ENCODE results near the gene RSPRY1. TPM values are rescaled to one million over a fixed set of nuclear protein-coding genes. Genes with fewer than 3 reads are reported as not detected.

Gene RSPRY1
- total RNA-seq, 2 donors from 2014 or later: 36.4 to 43.6 TPM

GRCh38 chr16:57165938-57166337 lies 20.2 kb upstream of the RSPRY1 start:
- peaks cover 30% of the 10 kb centered on the region for H3K36me3 Mint-ChIP-seq
- no peaks in the 10 kb centered on the region for H3K4me1 Mint-ChIP-seq (ENCODE audit: low read depth in 2 of 2)
- H3K9me3 Mint-ChIP-seq: no peaks in the 10 kb centered on the region
- ATAC-seq (no peak), DNase-seq (ENCODE audit: low spot score) (no peak)
- H3K4me3 Mint-ChIP-seq: no peak overlapping the region
- H3K27ac Mint-ChIP-seq: no peak overlapping the region
- H3K27me3 Mint-ChIP-seq: no peaks in the 10 kb centered on the region

DNA sequence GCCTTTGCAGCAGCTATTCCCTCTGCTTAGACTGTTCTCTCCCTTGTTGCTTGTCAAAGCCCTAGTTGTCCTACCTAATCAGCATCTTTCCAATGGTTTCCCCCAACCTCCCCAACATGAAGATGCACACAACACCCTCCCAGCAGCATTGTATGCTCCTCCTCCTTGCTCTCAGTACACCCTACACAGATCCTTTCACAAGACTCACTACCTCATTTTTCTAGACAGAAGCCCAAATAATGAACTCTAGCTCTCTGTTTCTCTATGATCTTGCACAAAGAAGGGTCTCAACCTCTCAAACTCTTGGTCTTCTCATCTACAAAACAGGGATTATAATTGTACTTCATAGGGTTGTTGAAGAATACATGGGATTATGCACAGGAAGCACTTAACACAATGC lies 19.7 kb upstream of the RSPRY1 start:
- ATAC-seq (no peak), DNase-seq (ENCODE audit: low spot score) (no peak)
- Mint-ChIP-seq H3K9me3 (no peaks in the 10 kb centered on the region), H3K4me1 (ENCODE audit: low read depth in 2 of 2) (no peaks in the 10 kb centered on the region), H3K4me3 (no peak overlapping the region), H3K27me3 (no peaks in the 10 kb centered on the region), H3K36me3 (peaks cover 34% of the 10 kb centered on the region), H3K27ac (no peak overlapping the region)

GRCh38 chr16:57166951-57167350 lies 19.2 kb upstream of the RSPRY1 start:
- Mint-ChIP-seq H3K4me3 (no peak overlapping the region), H3K4me1 (ENCODE audit: low read depth in 2 of 2) (no peaks in the 10 kb centered on the region), H3K9me3 (no peaks in the 10 kb centered on the region), H3K27ac (no peak overlapping the region), H3K27me3 (no peaks in the 10 kb centered on the region), H3K36me3 (peaks cover 36% of the 10 kb centered on the region)
- DNase-seq (ENCODE audit: low spot score): no peak
- ATAC-seq: no peak

GRCh38 chr16:57167538-57167937 lies 18.6 kb upstream of the RSPRY1 start:
- H3K4me3 Mint-ChIP-seq: no peak overlapping the region

DNA sequence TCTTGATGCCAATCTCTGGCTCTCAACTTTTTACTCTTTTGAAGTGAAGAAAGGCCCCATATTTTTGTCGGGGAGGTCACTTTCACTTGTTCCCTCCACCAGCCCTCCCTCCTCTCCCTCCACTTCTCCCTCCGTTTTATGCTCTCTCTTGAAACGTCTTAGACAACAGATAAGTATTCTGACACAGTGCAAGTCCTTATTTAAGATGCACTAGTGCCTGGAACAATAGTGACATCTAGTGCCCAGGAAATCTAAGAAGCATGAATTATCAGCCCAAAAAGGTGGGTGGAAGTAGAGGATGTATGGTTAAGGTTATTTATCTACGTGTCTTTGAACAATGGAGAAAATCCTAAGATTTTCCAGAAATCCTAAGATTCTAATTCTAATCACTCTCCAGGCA lies 18.2 kb upstream of the RSPRY1 start:
- no peaks in the 10 kb centered on the region for H3K4me1 Mint-ChIP-seq (ENCODE audit: low read depth in 2 of 2)
- ATAC-seq (no peak), DNase-seq (ENCODE audit: low spot score) (no peak)
- peaks cover 39% of the 10 kb centered on the region for H3K36me3 Mint-ChIP-seq
- no peaks in the 10 kb centered on the region for H3K27me3 Mint-ChIP-seq
- H3K9me3 Mint-ChIP-seq: no peaks in the 10 kb centered on the region
- H3K4me3 Mint-ChIP-seq: no peak overlapping the region
- no peak overlapping the region for H3K27ac Mint-ChIP-seq

More at GRCh38 chr16:57167538-57167937, 18.6 kb upstream of the RSPRY1 start:
- Mint-ChIP-seq H3K27me3 (no peaks in the 10 kb centered on the region), H3K36me3 (peaks cover 39% of the 10 kb centered on the region), H3K4me1 (ENCODE audit: low read depth in 2 of 2) (no peaks in the 10 kb centered on the region), H3K9me3 (no peaks in the 10 kb centered on the region), H3K27ac (no peak overlapping the region)
- DNase-seq (ENCODE audit: low spot score) (no peak), ATAC-seq (no peak)

DNA sequence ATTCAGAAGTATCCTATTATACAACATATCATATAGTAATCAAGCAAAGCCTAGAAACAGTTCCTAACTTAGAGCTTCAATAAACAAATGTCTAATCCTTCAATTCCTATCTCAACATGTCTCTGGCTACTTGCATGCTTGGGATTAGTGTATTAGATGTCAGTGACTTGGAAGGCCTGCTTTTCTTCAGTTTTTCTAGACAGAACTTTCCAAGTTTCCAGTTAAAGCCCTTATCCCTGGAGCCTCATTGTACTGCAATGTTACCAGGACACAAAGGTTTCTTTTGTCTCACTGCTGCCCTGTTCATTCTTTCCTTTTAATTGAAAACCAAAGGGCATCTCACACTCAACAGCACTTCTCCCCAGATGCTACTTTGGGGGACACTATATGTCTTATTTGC lies 16.8 kb upstream of the RSPRY1 start:
- Mint-ChIP-seq H3K4me1 (ENCODE audit: low read depth in 2 of 2) (no peaks in the 10 kb centered on the region), H3K27me3 (no peaks in the 10 kb centered on the region), H3K36me3 (peaks cover 32% of the 10 kb centered on the region), H3K4me3 (no peak overlapping the region), H3K27ac (no peak overlapping the region), H3K9me3 (no peaks in the 10 kb centered on the region)
- no peak for DNase-seq (ENCODE audit: low spot score)
- ATAC-seq: no peak

GRCh38 chr16:57172721-57173290 lies 13.3 kb upstream of the RSPRY1 start:
- DNase-seq (ENCODE audit: low spot score): no peak
- Mint-ChIP-seq H3K36me3 (peaks cover 19% of the 10 kb centered on the region), H3K4me3 (no peak overlapping the region), H3K27me3 (no peaks in the 10 kb centered on the region), H3K9me3 (no peaks in the 10 kb centered on the region), H3K27ac (no peak overlapping the region), H3K4me1 (ENCODE audit: low read depth in 2 of 2) (no peaks in the 10 kb centered on the region)
- no peak for ATAC-seq

- no peaks in the 10 kb centered on the region for H3K27me3 Mint-ChIP-seq
- no peak overlapping the region for H3K4me3 Mint-ChIP-seq
- H3K4me1 Mint-ChIP-seq (ENCODE audit: low read depth in 2 of 2): no peaks in the 10 kb centered on the region
- no peaks in the 10 kb centered on the region for H3K9me3 Mint-ChIP-seq
- no peak overlapping the region for H3K27ac Mint-ChIP-seq
- no peak for DNase-seq (ENCODE audit: low spot score)
- H3K36me3 Mint-ChIP-seq: peaks cover 11% of the 10 kb centered on the region
- no peak for ATAC-seq
These were observed 10.2 kb upstream of the RSPRY1 start for GRCh38 chr16:57175896-57176295.

GRCh38 chr16:57178196-57178595 lies 7.9 kb upstream of the RSPRY1 start:
- Mint-ChIP-seq H3K9me3 (no peaks in the 10 kb centered on the region), H3K4me1 (ENCODE audit: low read depth in 2 of 2) (peaks cover 0 to 4% of the 10 kb centered on the region in 2 donors), H3K4me3 (no peak overlapping the region), H3K36me3 (no peaks in the 10 kb centered on the region), H3K27me3 (no peaks in the 10 kb centered on the region), H3K27ac (no peak overlapping the region)
- DNase-seq (ENCODE audit: low spot score) (no peak), ATAC-seq (no peak)

DNA sequence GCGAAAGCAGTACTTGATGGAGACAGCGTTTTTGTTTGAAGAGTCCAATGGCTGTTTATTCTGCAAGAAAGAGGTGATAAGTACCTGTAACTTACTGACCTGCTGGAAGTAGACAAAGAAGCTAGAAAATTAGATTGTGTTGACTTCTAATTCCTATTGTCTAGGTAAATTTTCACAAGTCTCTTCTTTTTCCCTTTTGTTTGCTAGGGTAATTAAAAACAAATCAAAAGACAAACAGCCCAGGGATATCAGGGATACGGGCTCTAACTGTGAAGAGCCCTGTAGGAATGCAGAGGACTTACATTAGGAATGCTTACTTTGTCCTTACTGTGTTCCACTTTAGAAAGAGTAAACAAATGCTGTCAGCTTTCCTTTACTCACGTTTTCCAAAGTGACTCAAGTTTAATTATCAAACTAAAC lies 7.3 kb upstream of the RSPRY1 start:
- Mint-ChIP-seq H3K27ac (no peak overlapping the region), H3K9me3 (no peaks in the 10 kb centered on the region)

GRCh38 chr16:57179215-57179828 lies 6.8 kb upstream of the RSPRY1 start:
- H3K27ac Mint-ChIP-seq: no peak overlapping the region
- ATAC-seq: no peak
- no peaks in the 10 kb centered on the region for H3K36me3 Mint-ChIP-seq
- peaks cover 7 to 9% of the 10 kb centered on the region in 2 donors for H3K4me1 Mint-ChIP-seq (ENCODE audit: low read depth in 2 of 2)
- no peak for DNase-seq (ENCODE audit: low spot score)
- H3K9me3 Mint-ChIP-seq: no peaks in the 10 kb centered on the region
- no peak overlapping the region for H3K4me3 Mint-ChIP-seq
- no peaks in the 10 kb centered on the region for H3K27me3 Mint-ChIP-seq

More for the DNA sequence above, 7.3 kb upstream of the RSPRY1 start:
- peaks cover 2 to 6% of the 10 kb centered on the region in 2 donors for H3K4me1 Mint-ChIP-seq (ENCODE audit: low read depth in 2 of 2)
- H3K36me3 Mint-ChIP-seq: no peaks in the 10 kb centered on the region
- H3K27me3 Mint-ChIP-seq: no peaks in the 10 kb centered on the region
- ATAC-seq (no peak), DNase-seq (ENCODE audit: low spot score) (no peak)
- no peak overlapping the region for H3K4me3 Mint-ChIP-seq

- Mint-ChIP-seq H3K4me3 (peak overlapping the region; percentile 99), H3K27me3 (no peaks in the 10 kb centered on the region), H3K27ac (peak overlapping the region; percentile 90 to 98), H3K9me3 (no peaks in the 10 kb centered on the region), H3K36me3 (no peaks in the 10 kb centered on the region), H3K4me1 (ENCODE audit: low read depth in 2 of 2) (peaks cover 35 to 36% of the 10 kb centered on the region in 2 donors)
- DNase-seq (ENCODE audit: low spot score) (no peak), ATAC-seq (no peak)
These were observed 2.0 kb upstream of the RSPRY1 start for GRCh38 chr16:57184113-57184512.

GRCh38 chr16:57184887-57185445 lies 1.2 kb upstream of the RSPRY1 start:
- Mint-ChIP-seq H3K4me1 (ENCODE audit: low read depth in 2 of 2) (peaks cover 35 to 36% of the 10 kb centered on the region in 2 donors), H3K9me3 (no peaks in the 10 kb centered on the region), H3K4me3 (peak overlapping the region; percentile 99)

GRCh38 chr16:57185446-57185944 lies 634 bp upstream of the RSPRY1 start:
- Mint-ChIP-seq H3K27me3 (no peaks in the 10 kb centered on the region), H3K9me3 (no peaks in the 10 kb centered on the region), H3K4me1 (ENCODE audit: low read depth in 2 of 2) (peaks cover 35 to 36% of the 10 kb centered on the region in 2 donors), H3K4me3 (peak overlapping the region; percentile 99), H3K36me3 (no peaks in the 10 kb centered on the region), H3K27ac (peak overlapping the region; percentile 90 to 98)
- ATAC-seq (peak; percentile 30 to 42), DNase-seq (ENCODE audit: low spot score) (peak; percentile 73)

More at GRCh38 chr16:57184887-57185445, 1.2 kb upstream of the RSPRY1 start:
- Mint-ChIP-seq H3K36me3 (no peaks in the 10 kb centered on the region), H3K27ac (peak overlapping the region; percentile 90 to 98), H3K27me3 (no peaks in the 10 kb centered on the region)
- no peak for DNase-seq (ENCODE audit: low spot score)
- no peak for ATAC-seq
